Ishikawa (cell line): Measurements from ENCODE around the gene PRC1.

Source experiments
- CEBPB ChIP-seq: IDR thresholded peaks from 2 replicates; pipeline ENCODE4 v1.6.1; 2012
- CREB1 ChIP-seq: IDR thresholded peaks from 2 replicates; pipeline ENCODE4 v1.6.1; 2012; ENCODE audit warnings: low read depth
- EGR1 ChIP-seq: IDR thresholded peaks from 2 replicates; pipeline ENCODE4 v1.6.1; 2012
- EP300 ChIP-seq: IDR thresholded peaks from 2 replicates; pipeline ENCODE4 v1.6.1; 2012; ENCODE audit warnings: borderline replicate concordance
- FOXM1 ChIP-seq: IDR thresholded peaks from 2 replicates; pipeline ENCODE4 v1.6.1; 2012; ENCODE audit warnings: low read depth, borderline replicate concordance
- NFIC ChIP-seq: IDR thresholded peaks from 2 replicates; pipeline ENCODE4 v1.6.1; 2012
- RAD21 ChIP-seq: IDR thresholded peaks from 2 replicates; pipeline ENCODE4 v1.6.1; 2012; ENCODE audit warnings: low read depth
- TAF1 ChIP-seq: IDR thresholded peaks from 2 replicates; pipeline ENCODE4 v1.6.1; 2012; ENCODE audit warnings: low read depth, mild to moderate bottlenecking
- TCF12 ChIP-seq: IDR thresholded peaks from 2 replicates; pipeline ENCODE4 v1.6.1; 2012; ENCODE audit warnings: low read depth
- TEAD4 ChIP-seq: IDR thresholded peaks from 2 replicates; pipeline ENCODE4 v1.6.1; 2012
- YY1 ChIP-seq: IDR thresholded peaks from 2 replicates; pipeline ENCODE4 v1.6.1; 2012; ENCODE audit warnings: low read depth
- ZBTB7A ChIP-seq: IDR thresholded peaks from 2 replicates; pipeline ENCODE4 v1.6.1; 2012; ENCODE audit warnings: low read depth
- TF ChIP-seq, protein P1 (sequence below): IDR thresholded peaks from 2 replicates; pipeline ENCODE4 v1.6.1; 2012; ENCODE audit warnings: low read depth, mild to moderate bottlenecking
- TF ChIP-seq, protein P2 (sequence below): IDR thresholded peaks from 2 replicates; pipeline ENCODE4 v1.6.1; 2012
- TF ChIP-seq, protein P3 (sequence below): IDR thresholded peaks from 2 replicates; pipeline ENCODE4 v1.6.1; 2012

The PRC1 gene

DNA sequence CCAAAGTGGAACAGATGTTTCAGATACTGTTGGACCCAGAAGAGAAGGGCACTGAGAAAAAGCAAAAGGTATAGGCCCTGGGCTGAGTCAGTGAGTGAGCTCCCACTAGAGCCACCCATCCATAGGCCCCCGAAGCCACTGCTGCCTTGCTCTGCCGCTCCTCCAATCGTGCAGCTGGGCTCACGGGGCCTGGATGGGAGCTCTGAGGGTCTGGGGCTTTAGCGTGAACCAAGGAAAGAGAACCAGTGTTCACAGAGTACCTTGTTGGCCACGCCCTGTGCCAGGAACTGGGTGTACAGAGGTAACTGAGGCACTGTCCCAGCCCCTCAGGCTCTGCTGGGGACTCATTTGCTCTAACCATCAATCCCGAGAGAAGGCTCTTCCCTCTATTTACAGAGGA, 54.6 kb downstream of the PRC1 start:
- TF ChIP-seq TEAD4 (no peak), CREB1 (no peak)

DNA sequence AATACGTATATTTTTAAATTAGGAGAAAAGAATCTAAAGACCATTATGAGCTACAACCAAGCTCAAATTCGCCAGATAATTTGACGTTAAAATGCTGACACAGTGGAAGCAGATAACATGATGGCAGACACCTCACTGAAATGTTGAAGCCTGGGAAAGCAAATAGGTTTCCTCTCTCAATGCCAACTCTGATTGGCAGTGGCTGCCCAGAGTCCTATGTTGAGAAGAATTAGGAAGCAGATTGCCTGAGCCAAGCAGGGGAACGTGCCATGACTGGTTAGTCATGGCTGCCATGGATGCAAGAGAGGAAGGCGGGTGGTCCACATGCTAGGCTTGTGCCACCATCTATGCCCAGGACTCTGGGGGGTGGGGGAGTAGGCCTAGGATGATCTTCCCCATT, 56.1 kb downstream of the PRC1 start:
- TF ChIP-seq FOXM1 (no peak), TEAD4 (no peak), TAF1 (no peak), EP300 (no peak), CEBPB (no peak), CREB1 (no peak), EGR1 (no peak), NFIC (no peak), RAD21 (no peak), ZBTB7A (no peak), YY1 (no peak), TCF12 (no peak)
- TF ChIP-seq, protein P1, sequence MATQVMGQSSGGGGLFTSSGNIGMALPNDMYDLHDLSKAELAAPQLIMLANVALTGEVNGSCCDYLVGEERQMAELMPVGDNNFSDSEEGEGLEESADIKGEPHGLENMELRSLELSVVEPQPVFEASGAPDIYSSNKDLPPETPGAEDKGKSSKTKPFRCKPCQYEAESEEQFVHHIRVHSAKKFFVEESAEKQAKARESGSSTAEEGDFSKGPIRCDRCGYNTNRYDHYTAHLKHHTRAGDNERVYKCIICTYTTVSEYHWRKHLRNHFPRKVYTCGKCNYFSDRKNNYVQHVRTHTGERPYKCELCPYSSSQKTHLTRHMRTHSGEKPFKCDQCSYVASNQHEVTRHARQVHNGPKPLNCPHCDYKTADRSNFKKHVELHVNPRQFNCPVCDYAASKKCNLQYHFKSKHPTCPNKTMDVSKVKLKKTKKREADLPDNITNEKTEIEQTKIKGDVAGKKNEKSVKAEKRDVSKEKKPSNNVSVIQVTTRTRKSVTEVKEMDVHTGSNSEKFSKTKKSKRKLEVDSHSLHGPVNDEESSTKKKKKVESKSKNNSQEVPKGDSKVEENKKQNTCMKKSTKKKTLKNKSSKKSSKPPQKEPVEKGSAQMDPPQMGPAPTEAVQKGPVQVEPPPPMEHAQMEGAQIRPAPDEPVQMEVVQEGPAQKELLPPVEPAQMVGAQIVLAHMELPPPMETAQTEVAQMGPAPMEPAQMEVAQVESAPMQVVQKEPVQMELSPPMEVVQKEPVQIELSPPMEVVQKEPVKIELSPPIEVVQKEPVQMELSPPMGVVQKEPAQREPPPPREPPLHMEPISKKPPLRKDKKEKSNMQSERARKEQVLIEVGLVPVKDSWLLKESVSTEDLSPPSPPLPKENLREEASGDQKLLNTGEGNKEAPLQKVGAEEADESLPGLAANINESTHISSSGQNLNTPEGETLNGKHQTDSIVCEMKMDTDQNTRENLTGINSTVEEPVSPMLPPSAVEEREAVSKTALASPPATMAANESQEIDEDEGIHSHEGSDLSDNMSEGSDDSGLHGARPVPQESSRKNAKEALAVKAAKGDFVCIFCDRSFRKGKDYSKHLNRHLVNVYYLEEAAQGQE: no peak
- TF ChIP-seq, protein P2, sequence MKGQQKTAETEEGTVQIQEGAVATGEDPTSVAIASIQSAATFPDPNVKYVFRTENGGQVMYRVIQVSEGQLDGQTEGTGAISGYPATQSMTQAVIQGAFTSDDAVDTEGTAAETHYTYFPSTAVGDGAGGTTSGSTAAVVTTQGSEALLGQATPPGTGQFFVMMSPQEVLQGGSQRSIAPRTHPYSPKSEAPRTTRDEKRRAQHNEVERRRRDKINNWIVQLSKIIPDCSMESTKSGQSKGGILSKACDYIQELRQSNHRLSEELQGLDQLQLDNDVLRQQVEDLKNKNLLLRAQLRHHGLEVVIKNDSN: no peak
- TF ChIP-seq, protein P3, sequence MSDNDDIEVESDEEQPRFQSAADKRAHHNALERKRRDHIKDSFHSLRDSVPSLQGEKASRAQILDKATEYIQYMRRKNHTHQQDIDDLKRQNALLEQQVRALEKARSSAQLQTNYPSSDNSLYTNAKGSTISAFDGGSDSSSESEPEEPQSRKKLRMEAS: no peak

DNA sequence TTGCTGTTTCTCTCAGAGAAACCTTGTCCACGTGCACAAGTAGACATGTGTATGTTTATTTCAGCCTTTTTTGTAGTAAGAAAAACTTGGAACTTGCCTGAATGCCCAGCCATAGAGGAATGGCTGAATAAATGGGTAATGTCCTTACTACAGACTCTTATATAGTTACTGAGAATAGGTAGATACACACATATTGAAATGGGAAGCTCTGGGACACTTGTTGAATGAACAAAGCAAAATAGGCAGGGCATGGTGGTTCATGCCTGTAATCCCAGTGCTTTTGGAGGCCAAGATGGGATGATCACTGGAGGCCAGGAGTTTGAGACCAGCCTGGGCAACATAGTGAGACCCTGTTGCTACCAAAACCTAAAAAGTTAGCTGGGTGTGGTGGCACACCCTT, 57.5 kb downstream of the PRC1 start:
- TF ChIP-seq TAF1: no peak
- TF ChIP-seq CREB1: no peak
- TF ChIP-seq CEBPB: no peak
- TF ChIP-seq EP300: no peak
- TF ChIP-seq, protein P3: no peak
- TF ChIP-seq, protein P1: no peak
- no peak for TF ChIP-seq FOXM1
- TF ChIP-seq, protein P2: no peak
- TF ChIP-seq YY1: no peak
- no peak for TF ChIP-seq EGR1
- no peak for TF ChIP-seq ZBTB7A
- TF ChIP-seq TEAD4: no peak
- no peak for TF ChIP-seq NFIC
- TF ChIP-seq RAD21: no peak
- TF ChIP-seq TCF12: no peak

DNA sequence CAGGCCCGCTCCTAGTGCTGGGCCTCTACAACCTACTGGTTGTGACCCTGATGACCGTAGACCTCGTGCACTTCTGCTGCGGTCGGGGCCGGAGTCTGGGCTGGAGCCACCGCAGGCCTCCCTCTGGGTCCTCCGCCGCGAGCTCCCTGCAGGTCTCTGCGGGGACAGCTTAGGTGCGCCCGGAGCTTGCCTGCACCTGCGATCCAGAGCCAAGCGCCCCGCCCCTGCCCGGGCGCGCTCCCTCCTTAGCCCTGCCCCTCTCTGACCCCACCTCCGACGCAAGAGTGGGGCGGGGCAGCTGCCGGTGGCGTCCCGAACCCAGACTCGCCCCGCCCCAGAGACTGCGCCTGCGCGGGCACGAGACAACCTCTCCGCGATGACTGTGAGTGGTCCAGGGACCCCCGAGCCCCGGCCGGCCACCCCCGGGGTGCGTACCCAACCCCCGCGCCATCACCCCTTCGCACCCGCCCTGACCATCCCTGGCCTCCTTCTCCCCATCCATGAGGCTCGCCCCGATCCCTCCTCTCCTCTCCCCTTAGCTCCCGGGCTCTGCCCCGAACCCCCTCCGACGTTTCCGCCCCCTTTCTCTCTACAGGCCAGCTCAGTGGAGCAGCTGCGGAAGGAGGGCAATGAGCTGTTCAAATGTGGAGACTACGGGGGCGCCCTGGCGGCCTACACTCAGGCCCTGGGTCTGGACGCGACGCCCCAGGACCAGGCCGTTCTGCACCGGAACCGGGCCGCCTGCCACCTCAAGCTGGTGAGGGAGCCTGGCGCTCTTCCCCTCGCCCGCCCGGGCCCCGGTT, 59.2 kb downstream of the PRC1 start, which contains the start of gene UNC45A:
TSS of gene UNC45A (plus strand) at position 337 of the 803 bp plus-strand sequence. CDS start at position 377, 40 bp downstream.
- TF ChIP-seq RAD21 (no peak), CREB1 (no peak), ZBTB7A (peak; percentile 89), EGR1 (no peak), NFIC (no peak; the same call in 1 of the 2 replicates), TAF1 (peak; percentile 83; the same call in 1 of the 2 replicates), FOXM1 (0 out of 2 replicates have a peak, but pooled peaks have one; percentile 36)
- TF ChIP-seq, protein P2: no peak

DNA sequence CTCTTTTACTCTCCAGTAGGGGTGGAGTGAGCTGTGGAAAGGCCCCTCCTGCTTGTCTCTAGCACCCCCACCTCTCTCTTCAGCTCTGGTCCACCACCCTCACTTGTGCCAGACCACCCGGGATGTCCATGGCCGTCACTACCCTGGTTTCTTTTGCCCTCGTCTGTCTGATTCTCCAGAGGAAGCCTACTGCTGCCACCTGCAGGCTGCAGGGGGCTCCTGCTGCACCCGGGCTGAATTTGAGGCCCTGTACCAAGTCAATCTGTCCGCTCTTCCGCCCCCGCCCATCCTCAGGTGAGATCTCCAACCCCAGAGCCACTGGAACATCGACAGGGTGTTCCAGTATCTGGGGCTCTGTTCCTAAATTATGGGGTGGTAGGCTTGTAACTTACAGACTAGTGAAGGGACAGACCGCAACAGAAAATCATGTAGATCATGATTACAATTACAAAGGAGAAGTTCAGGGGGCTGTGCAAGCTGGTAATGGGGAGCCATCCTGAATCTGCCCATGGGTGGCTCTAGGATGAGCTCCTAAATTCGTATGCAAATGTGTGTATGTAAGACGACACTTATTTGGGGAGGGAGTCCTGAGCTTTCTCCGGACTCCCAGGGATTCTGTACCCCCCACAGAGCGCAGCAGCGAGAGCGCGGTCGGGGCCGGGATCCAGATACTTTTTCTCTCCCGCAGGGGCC, 59.9 kb downstream of the PRC1 start:
- TF ChIP-seq RAD21 (peak; percentile 78), YY1 (no peak), EGR1 (peak; percentile 74), EP300 (no peak)
